Activated CD8-positive, alpha-beta memory T cell treated with anti-CD3 and anti-CD28 coated beads for 24 hours (primary cell): ENCODE data around the gene ZNF132.
A peak's percentile ranks its signal among the peaks of the same experiment; 100 is the strongest.
"Not testable (repeated sequence)": the region's sequence is repeated elsewhere in the genome, so short reads cannot be mapped to it uniquely, and the experiment has no call there.

Experiments
- DNase-seq: peaks from one replicate; pipeline ENCODE4 v3.0.0-alpha.2; 2020

Gene ZNF132

GRCh38 chr19:58466760-58467589 is 27.0 kb upstream of the ZNF132 start, which contains the start of gene ZNF324:
Gene ZNF324 (plus strand): TSS chr19:58467080. CDS start chr19:58469186, 2,106 bp downstream.
- DNase-seq, result peak; percentile 98

DNA sequence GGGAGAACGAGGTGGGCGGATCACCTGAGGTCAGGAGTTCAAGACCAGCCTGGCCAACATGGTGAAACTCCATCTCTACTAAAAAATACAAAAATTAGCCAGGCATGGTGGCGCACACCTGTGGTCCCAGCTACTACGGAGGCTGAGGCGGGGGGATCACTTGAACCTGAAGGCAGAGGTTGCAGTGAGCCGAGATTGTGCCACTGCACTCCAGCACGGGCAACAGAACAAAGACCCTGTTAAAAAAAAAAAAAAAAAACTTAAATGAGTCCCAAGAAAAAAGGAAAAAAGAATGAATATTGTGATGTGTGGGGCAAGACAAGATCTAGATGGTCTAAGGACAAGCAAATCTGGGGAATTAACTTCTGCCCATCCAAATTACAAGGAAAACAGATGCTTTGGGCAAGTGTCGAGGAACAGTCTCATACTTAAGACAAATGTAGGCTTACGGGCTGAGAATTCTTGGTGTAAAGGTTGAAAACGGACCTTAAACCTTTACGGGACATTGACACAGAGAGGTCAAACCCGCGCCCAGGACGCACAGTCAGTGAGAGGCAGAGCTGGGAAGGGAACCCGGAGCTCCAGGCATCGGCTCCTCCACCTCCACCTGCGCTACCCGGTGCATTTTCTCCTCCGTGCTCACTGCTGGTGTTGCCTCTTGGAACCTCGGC is 26.3 kb upstream of the ZNF132 start:
- DNase-seq, result no peak

GRCh38 chr19:58460039-58460438 is 20.1 kb upstream of the ZNF132 start:
- no peak for DNase-seq

DNA sequence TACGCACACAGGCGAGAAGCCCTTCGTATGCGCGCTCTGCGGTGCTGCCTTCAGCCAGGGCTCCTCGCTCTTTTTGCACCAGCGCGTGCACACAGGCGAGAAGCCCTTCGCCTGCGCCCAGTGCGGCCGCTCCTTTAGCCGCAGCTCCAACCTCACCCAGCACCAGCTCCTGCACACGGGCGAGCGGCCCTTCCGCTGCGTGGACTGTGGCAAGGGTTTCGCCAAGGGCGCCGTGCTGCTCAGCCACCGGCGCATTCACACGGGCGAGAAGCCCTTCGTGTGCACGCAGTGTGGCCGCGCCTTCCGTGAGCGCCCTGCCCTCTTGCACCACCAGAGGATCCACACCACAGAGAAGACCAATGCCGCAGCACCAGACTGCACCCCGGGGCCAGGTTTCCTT is 16.2 kb upstream of the ZNF132 start:
- DNase-seq, result no peak

GRCh38 chr19:58455306-58455705 is 15.4 kb upstream of the ZNF132 start:
- DNase-seq, result no peak

DNA sequence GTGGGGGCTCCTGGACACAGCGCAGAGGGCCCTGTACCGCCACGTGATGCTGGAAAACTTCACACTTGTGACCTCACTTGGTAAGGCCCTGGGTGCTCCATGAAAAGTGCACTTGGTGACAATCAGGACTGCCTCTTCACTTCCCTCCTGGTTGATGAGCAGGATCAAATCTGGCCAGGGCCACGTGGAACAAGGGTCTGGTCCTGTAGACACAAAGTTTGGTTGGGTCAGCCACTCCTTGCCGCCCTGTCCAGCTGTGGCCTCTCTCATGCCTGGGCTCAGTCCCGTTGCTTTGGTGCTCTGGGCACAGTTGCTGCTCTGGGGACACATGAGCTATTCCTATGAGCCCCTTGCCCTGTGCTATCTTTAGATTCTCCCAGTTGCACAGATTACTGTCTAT is 13.8 kb upstream of the ZNF132 start:
- no peak for DNase-seq

- DNase-seq, result peak; percentile 97
Observed at GRCh38 chr19:58451358-58452101, 11.6 kb upstream of the ZNF132 start, which contains the start of gene ZNF324B. Gene ZNF324B (plus strand): TSS chr19:58451622. CDS start chr19:58453702, 2,080 bp downstream.

GRCh38 chr19:58450856-58451357 is 11.0 kb upstream of the ZNF132 start:
- DNase-seq, result no peak

GRCh38 chr19:58449980-58450379 is 10.0 kb upstream of the ZNF132 start:
- not testable (repeated sequence) for DNase-seq

DNA sequence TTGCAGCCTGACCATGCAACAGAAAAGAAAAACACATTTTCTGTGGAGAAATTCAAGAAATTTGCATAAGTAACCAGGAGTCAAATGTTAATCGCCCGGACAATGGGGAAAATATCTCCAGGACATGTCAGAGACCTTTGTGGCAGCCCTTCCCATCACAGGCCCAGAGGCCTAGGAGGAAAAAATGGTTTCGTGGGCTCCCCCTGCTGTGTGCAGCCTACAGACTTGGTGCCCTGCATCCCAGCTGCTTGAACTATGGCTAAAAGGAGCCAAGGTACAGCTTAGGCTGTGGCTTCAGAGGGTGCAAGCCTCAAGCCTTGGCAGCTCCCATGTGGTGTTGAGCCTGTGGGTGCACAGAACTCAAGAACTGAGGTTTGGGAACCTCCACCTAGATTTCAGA is 8.9 kb upstream of the ZNF132 start:
- DNase-seq, result not testable (repeated sequence)

GRCh38 chr19:58442986-58443385 is 3.0 kb upstream of the ZNF132 start:
- DNase-seq, result not testable (repeated sequence)

DNA sequence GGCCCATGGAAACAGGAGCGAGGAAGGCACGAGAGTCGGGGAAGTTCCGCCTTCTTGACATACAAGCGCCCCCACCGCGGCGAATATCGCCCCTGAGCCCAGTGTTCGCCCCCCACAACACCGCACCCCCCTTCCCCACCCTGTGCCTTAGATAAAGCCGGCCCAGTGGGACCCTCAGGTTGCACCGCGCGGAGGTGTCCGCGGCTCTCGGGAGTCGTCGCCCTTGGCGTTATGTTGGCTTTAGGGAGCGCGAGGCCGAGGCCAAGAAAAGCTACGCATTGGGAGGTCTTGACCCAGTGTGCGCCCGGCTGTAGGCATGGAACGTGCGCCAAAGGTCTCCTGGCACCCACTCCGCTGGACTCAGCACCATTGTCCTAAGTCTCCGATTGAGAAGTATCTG is 603 bp upstream of the ZNF132 start:
- no peak for DNase-seq

GRCh38 chr19:58434217-58434616 is 5.7 kb downstream of the ZNF132 start:
- no peak for DNase-seq

DNA sequence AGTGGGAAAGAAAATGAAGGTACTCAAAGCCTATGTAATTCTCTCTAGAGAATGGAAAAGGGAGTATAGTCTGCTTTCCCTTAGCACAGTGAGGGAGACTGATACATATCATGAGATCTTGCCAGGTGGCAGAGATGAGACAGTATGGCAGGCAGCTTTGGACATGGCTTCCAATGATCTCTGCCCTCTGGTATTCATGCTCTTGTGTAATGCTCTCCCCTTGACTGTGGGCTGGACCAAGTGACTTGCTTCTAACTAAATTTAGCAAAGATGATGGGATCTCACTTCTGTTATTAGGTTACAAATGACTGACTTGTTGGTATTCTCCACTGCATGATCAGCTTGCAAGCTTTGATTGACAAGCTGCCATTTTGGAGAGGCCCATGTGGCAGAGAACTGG is 10.2 kb downstream of the ZNF132 start:
- no peak for DNase-seq

GRCh38 chr19:58428617-58429016 is 11.3 kb downstream of the ZNF132 start:
- DNase-seq, result no peak

- DNase-seq, result no peak
Observed at GRCh38 chr19:58417071-58417470, 22.9 kb downstream of the ZNF132 start.

GRCh38 chr19:58416604-58417003 is 23.3 kb downstream of the ZNF132 start:
- DNase-seq, result no peak

GRCh38 chr19:58409010-58409790 is 30.8 kb downstream of the ZNF132 start:
- peak; percentile 69 for DNase-seq

DNA sequence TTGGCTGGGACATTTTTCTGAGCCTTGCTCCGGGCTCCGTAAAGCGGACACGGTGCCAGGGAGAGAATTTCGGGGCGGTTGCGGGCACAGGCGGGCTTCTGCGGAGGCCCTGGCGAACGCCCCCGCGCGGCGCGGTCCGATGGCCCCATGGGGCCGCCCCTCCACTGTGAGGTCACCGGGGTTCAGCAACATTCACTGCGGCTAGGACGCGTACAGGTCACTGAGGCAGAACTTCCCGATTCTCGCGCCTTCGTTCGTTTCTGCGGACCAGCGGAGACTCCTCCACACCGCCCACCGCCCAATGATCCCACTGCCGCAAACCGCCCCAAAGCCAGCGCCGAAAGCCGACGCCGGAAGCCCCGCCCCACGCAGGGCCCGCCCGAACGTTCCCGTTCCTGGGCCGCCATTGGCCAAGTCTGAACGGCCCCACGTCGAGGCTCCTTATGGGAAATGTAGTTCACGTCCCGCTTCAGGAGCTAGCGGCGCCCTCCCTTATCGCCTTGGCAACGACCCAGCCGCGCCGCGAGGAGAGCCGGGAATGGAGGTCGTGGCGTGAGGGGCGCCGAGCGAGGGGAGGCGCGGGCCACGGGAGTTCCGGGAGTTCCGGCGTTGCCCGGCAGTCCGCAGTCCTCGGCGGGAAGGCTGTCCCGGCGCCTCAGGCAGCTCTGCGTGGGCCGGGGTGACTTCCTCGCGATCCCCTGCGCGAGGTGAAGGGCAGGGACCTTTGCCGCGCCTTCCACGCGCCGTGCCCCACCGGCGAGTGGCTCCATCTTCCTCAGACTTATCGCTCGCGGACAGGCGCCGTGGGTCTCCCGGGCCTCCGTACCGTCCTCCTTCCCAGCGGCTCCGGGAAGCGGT is 31.6 kb downstream of the ZNF132 start, which contains the start of gene ZNF584:
ZNF584 (plus strand) TSS at position 498 of the 858 bp plus-strand sequence. CDS start 499 bp downstream, outside the sequence.
- peak; percentile 97 for DNase-seq

DNA sequence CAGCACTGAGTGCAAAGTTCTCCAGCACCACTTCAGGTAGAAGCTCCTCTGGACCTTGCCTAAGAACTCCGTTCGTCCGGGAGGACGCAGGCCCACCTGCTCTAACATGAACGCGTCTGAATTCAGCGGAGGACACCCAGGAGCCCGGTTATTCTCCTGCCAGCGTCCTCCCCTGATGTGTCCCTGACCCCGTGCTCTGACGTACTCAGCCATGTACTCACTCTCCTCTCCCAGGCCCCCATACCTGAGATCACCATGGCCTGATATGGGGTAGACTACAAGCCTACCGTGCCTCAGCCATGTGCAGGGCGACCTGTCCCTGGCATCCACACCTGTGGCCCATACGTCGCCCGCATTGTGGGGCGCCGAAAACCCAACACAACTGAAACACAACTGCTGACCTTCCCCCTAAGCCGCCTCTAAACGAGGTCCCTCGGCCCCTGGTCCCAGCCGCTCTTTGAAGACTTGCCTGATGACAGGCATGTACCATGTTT is 32.2 kb downstream of the ZNF132 start:
- no peak for DNase-seq
